VCaP (cell line): ENCODE results near the gene SDR39U1.

Experiments used
- H3K27ac ChIP-seq: fragments of 450-650 bp; 2 replicates; pipeline ENCODE4 v1.5.1; 2017
- TF ChIP-seq, protein P1 (sequence below): fragments of 450-650 bp; conservative IDR thresholded peaks from 2 replicates; pipeline ENCODE4 v1.5.1; 2017; ENCODE audit warnings: mild to moderate bottlenecking, moderate library complexity

The SDR39U1 gene

DNA sequence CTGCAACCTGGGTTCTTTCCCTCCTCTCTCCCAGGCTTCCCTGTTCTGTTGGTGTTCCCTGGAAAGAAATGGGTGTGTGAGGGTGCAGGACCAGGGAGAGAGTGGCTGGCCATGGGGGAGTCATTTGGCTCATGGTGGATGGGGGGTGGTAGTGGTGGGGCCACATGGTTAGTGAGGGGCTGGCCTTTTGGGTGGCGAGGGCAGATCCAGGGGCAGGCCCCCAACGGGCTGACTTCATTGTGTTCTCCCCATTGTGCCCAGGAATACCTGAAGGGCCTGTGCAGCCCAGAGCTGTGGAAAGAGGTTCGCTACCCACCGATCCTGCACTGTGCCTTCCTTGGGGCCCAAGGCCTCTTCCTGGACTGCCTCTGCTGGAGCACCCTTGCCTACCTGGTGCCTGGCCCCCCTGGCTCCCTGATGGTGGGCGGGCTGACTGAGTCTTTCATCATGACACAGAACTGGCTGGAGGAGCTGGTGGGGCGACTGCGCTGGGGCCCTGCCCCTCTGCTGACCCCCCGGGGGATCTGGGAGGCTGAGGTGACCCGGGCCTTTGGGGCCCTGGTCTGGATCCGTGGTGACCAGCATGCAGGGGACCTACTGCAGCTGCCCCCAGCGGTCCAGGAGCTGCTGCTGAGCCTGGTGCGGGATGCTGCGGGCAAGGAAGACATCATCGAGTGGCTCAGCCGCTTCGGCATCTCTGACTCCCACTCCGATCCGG is 34.8 kb downstream of the SDR39U1 start:
- TF ChIP-seq, protein P1, sequence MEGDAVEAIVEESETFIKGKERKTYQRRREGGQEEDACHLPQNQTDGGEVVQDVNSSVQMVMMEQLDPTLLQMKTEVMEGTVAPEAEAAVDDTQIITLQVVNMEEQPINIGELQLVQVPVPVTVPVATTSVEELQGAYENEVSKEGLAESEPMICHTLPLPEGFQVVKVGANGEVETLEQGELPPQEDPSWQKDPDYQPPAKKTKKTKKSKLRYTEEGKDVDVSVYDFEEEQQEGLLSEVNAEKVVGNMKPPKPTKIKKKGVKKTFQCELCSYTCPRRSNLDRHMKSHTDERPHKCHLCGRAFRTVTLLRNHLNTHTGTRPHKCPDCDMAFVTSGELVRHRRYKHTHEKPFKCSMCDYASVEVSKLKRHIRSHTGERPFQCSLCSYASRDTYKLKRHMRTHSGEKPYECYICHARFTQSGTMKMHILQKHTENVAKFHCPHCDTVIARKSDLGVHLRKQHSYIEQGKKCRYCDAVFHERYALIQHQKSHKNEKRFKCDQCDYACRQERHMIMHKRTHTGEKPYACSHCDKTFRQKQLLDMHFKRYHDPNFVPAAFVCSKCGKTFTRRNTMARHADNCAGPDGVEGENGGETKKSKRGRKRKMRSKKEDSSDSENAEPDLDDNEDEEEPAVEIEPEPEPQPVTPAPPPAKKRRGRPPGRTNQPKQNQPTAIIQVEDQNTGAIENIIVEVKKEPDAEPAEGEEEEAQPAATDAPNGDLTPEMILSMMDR: no peak
- H3K27ac ChIP-seq: no peak overlapping the region

- H3K27ac ChIP-seq: no peak overlapping the region
- TF ChIP-seq, protein P1: no peak
Observed at GRCh38 chr14:24406416-24406815, 36.2 kb downstream of the SDR39U1 start.

- TF ChIP-seq, protein P1: no peak
- no peak overlapping the region for H3K27ac ChIP-seq
Observed at GRCh38 chr14:24404814-24405213, 37.8 kb downstream of the SDR39U1 start.

- no peak overlapping the region for H3K27ac ChIP-seq
Observed at GRCh38 chr14:24403294-24403998, 39.1 kb downstream of the SDR39U1 start.

DNA sequence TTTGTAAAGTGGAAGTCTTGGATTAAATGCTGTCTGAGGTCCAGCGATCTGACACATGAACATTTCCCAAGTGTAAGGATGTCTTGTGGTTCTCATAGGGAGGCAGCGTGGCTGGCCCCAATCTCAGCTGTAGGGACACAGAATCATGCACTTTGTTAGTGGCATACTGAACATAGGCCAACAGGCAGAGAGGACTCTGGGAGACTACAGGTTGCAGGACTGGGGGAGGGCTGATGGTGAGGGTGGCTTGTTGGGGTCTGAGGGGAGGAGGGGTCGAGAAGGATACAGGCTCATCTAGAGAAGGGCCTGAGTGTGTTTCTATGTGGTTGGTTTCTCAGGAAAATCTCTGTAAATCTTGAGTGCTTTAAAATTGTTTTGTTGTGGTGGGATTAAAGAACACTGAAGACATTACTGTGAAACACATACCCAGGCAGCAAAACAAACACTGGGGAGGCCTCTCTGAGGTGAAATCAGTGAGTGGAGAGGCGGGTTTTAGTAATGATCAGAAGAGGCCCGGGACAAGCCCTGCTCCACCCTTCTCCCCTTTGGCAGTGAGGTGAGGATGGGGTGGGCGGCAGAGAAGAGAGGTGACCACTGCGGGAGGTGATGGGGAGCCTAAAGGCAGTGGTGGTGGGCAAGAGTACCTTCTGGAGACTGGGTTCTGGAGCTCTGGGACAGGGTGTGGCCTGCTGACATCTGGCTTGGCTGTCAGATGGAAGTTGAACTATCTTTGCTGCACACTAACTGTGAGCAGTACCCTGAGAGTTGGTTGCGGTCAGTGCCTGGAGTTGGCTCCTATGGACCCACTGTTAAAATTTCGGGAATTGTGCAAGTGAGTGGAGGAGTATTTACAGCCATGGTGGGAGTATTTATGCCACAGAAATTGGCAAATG is 40.5 kb downstream of the SDR39U1 start:
- TF ChIP-seq, protein P1: no peak
- no peak overlapping the region for H3K27ac ChIP-seq

More at GRCh38 chr14:24403294-24403998, 39.1 kb downstream of the SDR39U1 start:
- TF ChIP-seq, protein P1: no peak

DNA sequence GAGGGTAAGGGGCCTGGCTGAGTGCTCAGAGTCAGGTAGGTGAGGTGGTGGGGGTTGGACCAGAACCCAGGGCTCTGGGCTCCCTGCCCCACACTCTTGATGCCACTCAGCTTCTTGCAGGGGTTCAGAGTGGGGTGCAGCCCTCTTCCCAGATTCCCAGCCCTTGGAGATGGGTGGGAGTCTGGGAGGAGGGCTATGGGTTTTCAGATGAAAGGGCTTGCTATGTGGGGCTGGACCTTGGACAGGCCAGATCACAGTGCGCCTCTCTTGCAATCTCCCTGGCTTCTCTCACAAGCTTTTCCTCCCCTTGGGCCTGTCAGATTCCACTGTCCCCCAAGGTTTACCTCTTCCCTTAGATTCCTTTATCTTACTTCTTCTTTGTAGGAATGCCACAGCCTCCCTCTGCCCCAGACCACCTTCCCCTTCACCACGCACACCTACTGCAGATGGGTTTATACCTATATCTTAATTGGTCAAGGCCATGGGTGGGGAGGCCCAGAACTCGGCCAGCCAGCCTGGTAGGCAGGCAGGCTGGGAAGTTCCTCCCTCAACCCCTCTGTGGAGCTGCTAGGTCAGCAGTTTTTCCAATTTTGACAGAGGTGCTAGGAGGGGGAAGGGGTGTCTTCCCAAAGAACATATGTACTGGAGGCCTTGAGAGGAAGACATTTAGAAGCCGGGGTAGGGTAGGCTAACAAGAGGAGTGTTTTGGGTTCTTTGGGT is 42.4 kb downstream of the SDR39U1 start:
- H3K27ac ChIP-seq: no peak overlapping the region
- TF ChIP-seq, protein P1: no peak
